WI38 (cell line): Measurements from ENCODE around the gene HSD17B14.

Experiments used
- H3K4me3 ChIP-seq: 2 replicates; pipeline ENCODE4 v1.5.1; 2011; ENCODE audit warnings: low read depth, mild to moderate bottlenecking, control low read depth, low read length
- CTCF ChIP-seq: IDR thresholded peaks from 2 replicates; pipeline ENCODE4 v1.5.1; 2012; ENCODE audit warnings: low read depth, mild to moderate bottlenecking, control low read depth, low read length

The HSD17B14 gene

DNA sequence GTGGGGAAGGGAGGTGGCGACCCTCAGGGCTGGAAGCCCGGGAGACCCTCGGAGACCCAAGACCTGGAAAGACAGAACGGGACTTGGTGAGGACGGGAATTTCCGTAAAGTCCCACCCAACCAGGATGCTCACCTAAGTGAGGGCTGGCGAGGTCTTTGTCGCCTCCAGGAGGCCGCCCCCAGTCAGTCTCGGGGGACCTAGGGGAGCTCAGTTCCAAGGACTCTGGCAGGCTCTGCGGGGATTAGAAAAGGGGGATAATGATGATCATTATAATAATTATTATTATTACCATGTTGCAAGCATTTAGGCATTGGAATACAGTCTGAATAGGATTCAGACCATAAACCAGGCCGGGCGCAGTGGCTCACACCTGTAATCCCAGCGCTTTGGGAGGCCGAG, 9.1 kb upstream of the HSD17B14 start:
- H3K4me3 ChIP-seq = no peak overlapping the region
- TF ChIP-seq CTCF = no peak

GRCh38 chr19:48844472-48844871, 8.2 kb upstream of the HSD17B14 start:
- no peak overlapping the region for H3K4me3 ChIP-seq

GRCh38 chr19:48842789-48843162, 6.5 kb upstream of the HSD17B14 start:
- TF ChIP-seq CTCF = peak; percentile 67
- no peak overlapping the region for H3K4me3 ChIP-seq

More at GRCh38 chr19:48844472-48844871, 8.2 kb upstream of the HSD17B14 start:
- 0 out of 2 replicates have a peak, but pooled peaks have one; percentile 4 for TF ChIP-seq CTCF

GRCh38 chr19:48841571-48841970, 5.3 kb upstream of the HSD17B14 start:
- no peak for TF ChIP-seq CTCF
- H3K4me3 ChIP-seq = no peak overlapping the region

DNA sequence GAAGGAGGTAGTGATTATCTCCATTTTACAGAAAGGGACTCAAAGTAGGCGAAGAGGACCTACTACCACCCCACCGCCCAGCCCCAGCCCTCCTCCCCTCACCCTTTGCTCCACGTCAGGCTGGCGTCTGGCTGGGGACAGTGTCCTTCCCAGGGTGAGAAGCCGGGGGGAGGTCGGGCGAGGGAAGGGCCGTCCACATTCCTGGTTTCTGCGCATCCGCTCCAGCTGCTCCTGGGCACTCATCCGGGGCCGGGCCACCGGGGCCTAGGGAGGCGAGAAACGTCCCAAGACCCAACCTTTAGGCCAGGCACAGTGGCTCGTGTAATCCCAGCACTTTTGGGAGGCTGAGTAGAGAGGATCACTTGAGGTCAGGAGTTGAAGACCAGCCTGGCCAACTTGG, 4.8 kb upstream of the HSD17B14 start:
- no peak for TF ChIP-seq CTCF
- H3K4me3 ChIP-seq = no peak overlapping the region

DNA sequence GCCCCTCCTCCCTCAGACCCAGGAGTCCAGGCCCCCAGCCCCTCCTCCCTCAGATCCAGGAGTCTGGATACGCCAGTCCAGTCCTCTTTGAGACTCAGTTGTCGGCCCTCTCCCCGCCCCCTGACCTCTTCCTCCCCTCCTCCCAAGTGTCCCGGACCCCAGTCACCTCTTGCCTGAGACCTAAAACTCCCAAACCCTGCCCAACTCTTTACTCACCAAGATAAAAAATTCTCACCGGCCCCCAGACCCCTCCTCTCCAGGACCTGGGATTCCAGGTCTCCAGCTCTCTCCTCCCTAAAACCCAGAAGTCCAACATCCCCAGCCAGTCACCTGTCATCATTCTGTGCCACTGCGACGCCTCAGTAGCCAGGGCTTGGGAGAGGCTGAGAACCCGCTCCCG, 1.4 kb upstream of the HSD17B14 start:
- TF ChIP-seq CTCF = no peak
- H3K4me3 ChIP-seq = no peak overlapping the region

GRCh38 chr19:48837051-48837524, 797 bp upstream of the HSD17B14 start:
- H3K4me3 ChIP-seq = no peak overlapping the region
- TF ChIP-seq CTCF = no peak
